ENCODE measurements around the gene POP4. TPM values are rescaled to one million over a fixed set of nuclear protein-coding genes. Genes with fewer than 3 reads are reported as not detected.

POP4 gene
- total and polyA plus RNA-seq, 2 of the 4 experiments (the other 2 are of a cell fraction) = 65.1 to 87.2 TPM

DNA sequence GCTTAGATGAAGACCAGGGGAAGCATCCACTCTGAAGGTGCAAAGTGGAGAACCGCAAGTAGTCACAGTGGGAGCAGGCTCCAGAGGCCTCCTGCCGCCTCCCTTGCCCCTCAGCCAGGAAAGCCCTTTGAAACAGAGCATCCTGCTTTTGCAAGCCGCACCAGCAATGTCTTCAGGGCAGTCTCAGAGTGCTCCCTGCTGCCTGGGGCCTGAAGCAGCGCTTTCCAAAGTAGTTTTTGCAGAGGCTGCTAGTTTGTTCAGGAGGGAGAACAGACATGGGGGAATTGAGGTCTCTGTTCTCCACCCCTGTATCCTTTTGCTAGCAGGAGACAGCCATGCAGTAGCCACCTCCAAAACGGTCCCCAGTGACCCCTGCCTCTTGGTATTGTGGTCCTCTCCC lies 15.8 kb upstream of the POP4 start:
- H3K14ac ChIP-seq (replicated peaks; ENCODE audit: low read depth, low read length) = no peak overlapping the region
- no peak overlapping the region for H3K4me3 ChIP-seq (ENCODE audit: insufficient read depth, low read depth, low read length)
- DNase-seq (no peak), ATAC-seq (ENCODE audit: low read depth) (no peak)
- no peak overlapping the region for H4K8ac ChIP-seq (ENCODE audit: low read depth in 2 of 2, low read length in 2 of 2)
- no peak overlapping the region for H2BK20ac ChIP-seq (ENCODE audit: low read depth, low read length)
- H4K5ac ChIP-seq (ENCODE audit: low read depth, low read length) = no peak overlapping the region
- ChIA-PET POLR2A (ENCODE audit: unreplicated experiment) (no interaction called here), CTCF (no interaction called here)
- no peak overlapping the region for H2AFZ ChIP-seq (replicated peaks; ENCODE audit: low read length, poor library complexity)
- WGBS, 2 experiments (ENCODE audit: extremely low coverage in 2 of 2, insufficient read length in 1 of 2) = 12% methylated on average over 3 of the region's 5 CpGs; no CpG with 5 or more reads in 1 of the 2 experiments
- BruUV-seq (replicated peaks) = no TSS peak
- no peaks in the 10 kb centered on the region for H3K9me3 ChIP-seq (ENCODE audit: control insufficient read depth, insufficient read depth, low read length)
- H2BK15ac ChIP-seq (ENCODE audit: low read depth, low read length) = no peak overlapping the region
- intact Hi-C loops (cut with micrococcal nuclease) (no loop called here), in situ Hi-C loops (cut with MboI; ENCODE audit: low sequenced_read_pairs) (no loop called here), dilution Hi-C loops (cut with HindIII; ENCODE audit: low sequenced_read_pairs, unreplicated experiment) (no loop called here)
- no peaks in the 10 kb centered on the region for H3K79me1 ChIP-seq (ENCODE audit: low read depth in 1 of 2, low read length in 2 of 2)
- H4K91ac ChIP-seq (ENCODE audit: insufficient read depth, low read depth, low read length) = no peak overlapping the region
- no peak overlapping the region for H3K23ac ChIP-seq (ENCODE audit: low read depth, low read length)
- H3K27ac ChIP-seq (ENCODE audit: insufficient read depth, low read length) = no peak overlapping the region
- no peak overlapping the region for H2BK5ac ChIP-seq (ENCODE audit: low read depth, low read length, poor library complexity, severe bottlenecking)
- no peak overlapping the region for H3K56ac ChIP-seq (ENCODE audit: extremely low read depth, insufficient read depth, low read length)
- H3K4me2 ChIP-seq (ENCODE audit: low read depth, low read length) = no peak overlapping the region
- no peak overlapping the region for H2AK9ac ChIP-seq (replicated peaks; ENCODE audit: low read depth, low read length, poor library complexity)
- H3K9ac ChIP-seq (ENCODE audit: low read depth, low read length) = no peak overlapping the region
- H3K4me1 ChIP-seq (ENCODE audit: control insufficient read depth, insufficient read depth, low read length) = no peaks in the 10 kb centered on the region
- no peaks in the 10 kb centered on the region for H4K20me1 ChIP-seq (ENCODE audit: insufficient read depth, low read length)
- peaks cover 8% of the 10 kb centered on the region for H3K27me3 ChIP-seq (ENCODE audit: control insufficient read depth, insufficient read depth, low read length)
- no peak overlapping the region for H2AK5ac ChIP-seq (ENCODE audit: low read depth, low read length)
- H3K4ac ChIP-seq (ENCODE audit: low read depth, low read length) = no peak overlapping the region
- H3K36me3 ChIP-seq (ENCODE audit: control insufficient read depth, insufficient read depth, low read length) = no peaks in the 10 kb centered on the region
- H3K18ac ChIP-seq (ENCODE audit: low read depth, low read length) = no peak overlapping the region
- H3K9me1 ChIP-seq (ENCODE audit: insufficient read depth, low read length) = no peaks in the 10 kb centered on the region
- H2BK120ac ChIP-seq (ENCODE audit: low read depth, low read length) = no peak overlapping the region
- TF ChIP-seq, protein P1, sequence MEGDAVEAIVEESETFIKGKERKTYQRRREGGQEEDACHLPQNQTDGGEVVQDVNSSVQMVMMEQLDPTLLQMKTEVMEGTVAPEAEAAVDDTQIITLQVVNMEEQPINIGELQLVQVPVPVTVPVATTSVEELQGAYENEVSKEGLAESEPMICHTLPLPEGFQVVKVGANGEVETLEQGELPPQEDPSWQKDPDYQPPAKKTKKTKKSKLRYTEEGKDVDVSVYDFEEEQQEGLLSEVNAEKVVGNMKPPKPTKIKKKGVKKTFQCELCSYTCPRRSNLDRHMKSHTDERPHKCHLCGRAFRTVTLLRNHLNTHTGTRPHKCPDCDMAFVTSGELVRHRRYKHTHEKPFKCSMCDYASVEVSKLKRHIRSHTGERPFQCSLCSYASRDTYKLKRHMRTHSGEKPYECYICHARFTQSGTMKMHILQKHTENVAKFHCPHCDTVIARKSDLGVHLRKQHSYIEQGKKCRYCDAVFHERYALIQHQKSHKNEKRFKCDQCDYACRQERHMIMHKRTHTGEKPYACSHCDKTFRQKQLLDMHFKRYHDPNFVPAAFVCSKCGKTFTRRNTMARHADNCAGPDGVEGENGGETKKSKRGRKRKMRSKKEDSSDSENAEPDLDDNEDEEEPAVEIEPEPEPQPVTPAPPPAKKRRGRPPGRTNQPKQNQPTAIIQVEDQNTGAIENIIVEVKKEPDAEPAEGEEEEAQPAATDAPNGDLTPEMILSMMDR (conservative IDR thresholded peaks at IDR 0.05; ENCODE audit: low read depth, low read length) = no peak
- TF ChIP-seq MAFK (IDR thresholded peaks at IDR 0.05; ENCODE audit: low read depth, low read length) = no peak
- TF ChIP-seq USF2 (IDR thresholded peaks at IDR 0.05; ENCODE audit: low read depth, low read length) = no peak
- no peak for TF ChIP-seq ELK1 (IDR thresholded peaks at IDR 0.05; ENCODE audit: borderline replicate concordance, low read depth, low read length)
- TF ChIP-seq POLR2A (IDR thresholded peaks at IDR 0.05; ENCODE audit: low read depth, low read length) = no peak
- no peak for TF ChIP-seq SMC3 (IDR thresholded peaks at IDR 0.05; ENCODE audit: low read depth, low read length)
- TF ChIP-seq NFE2L2 (IDR thresholded peaks at IDR 0.05; ENCODE audit: low read depth, low read length) = no peak
- TF ChIP-seq RFX5 (IDR thresholded peaks at IDR 0.05; ENCODE audit: low read depth, low read length) = no peak
- TF ChIP-seq RAD21 (IDR thresholded peaks at IDR 0.05; ENCODE audit: low read length) = no peak
- TF ChIP-seq FOS (IDR thresholded peaks at IDR 0.05; ENCODE audit: low read depth, low read length) = no peak
- no peak for TF ChIP-seq BHLHE40 (IDR thresholded peaks at IDR 0.05; ENCODE audit: low read depth, low read length)
- TF ChIP-seq MXI1 (IDR thresholded peaks at IDR 0.05; ENCODE audit: borderline replicate concordance, low read depth, low read length) = no peak
